Endodermal cell (in vitro differentiated cells): ENCODE results near the gene EIPR1. TPM values are rescaled to one million over a fixed set of nuclear protein-coding genes. Genes with fewer than 3 reads are reported as not detected.
A peak's percentile ranks its signal among the peaks of the same experiment; 100 is the strongest.

ENCODE experiments used
- DNase-seq: peaks from one replicate; pipeline ENCODE4 v3.0.0-alpha.2; 2017
- H3K27ac ChIP-seq: 2 replicates; pipeline ENCODE4 v1.5.1; 2013; ENCODE audit warnings: mild to moderate bottlenecking, low read depth, low read length, moderate library complexity
- H3K27me3 ChIP-seq: 2 replicates; pipeline ENCODE4 v1.6.1; 2013; ENCODE audit warnings: mild to moderate bottlenecking, low read length, moderate library complexity; ENCODE audit not compliant: insufficient read depth, control insufficient read depth, poor library complexity, severe bottlenecking
- H3K36me3 ChIP-seq: 2 replicates; pipeline ENCODE4 v1.7.0; 2013; ENCODE audit warnings: mild to moderate bottlenecking, low read length, moderate library complexity; ENCODE audit not compliant: control insufficient read depth, insufficient read depth
- H3K4me1 ChIP-seq: one replicate; pipeline ENCODE4 v1.7.0; 2013; ENCODE audit warnings: low read length; ENCODE audit not compliant: control insufficient read depth, insufficient read depth
- H3K4me3 ChIP-seq: 2 replicates; pipeline ENCODE4 v1.5.1; 2013; ENCODE audit warnings: mild to moderate bottlenecking, low read length, moderate library complexity
- H3K9ac ChIP-seq: 2 replicates; pipeline ENCODE4 v1.6.1; 2013; ENCODE audit warnings: mild to moderate bottlenecking, low read length, moderate library complexity; ENCODE audit not compliant: poor library complexity, severe bottlenecking; ENCODE audit errors: extremely low read depth
- H3K9me3 ChIP-seq: 2 replicates; pipeline ENCODE4 v1.6.1; 2013; ENCODE audit warnings: mild to moderate bottlenecking, low read length, moderate library complexity; ENCODE audit not compliant: control insufficient read depth
- H3K27ac Mint-ChIP-seq: 2 replicates; pipeline ENCODE4 v1.8.0; 2020; ENCODE audit warnings: mixed read lengths
- H3K27me3 Mint-ChIP-seq: 2 replicates; pipeline ENCODE4 v1.8.0; 2021; ENCODE audit warnings: mild to moderate bottlenecking, mixed read lengths; ENCODE audit not compliant: insufficient read depth
- H3K36me3 Mint-ChIP-seq: 2 replicates; pipeline ENCODE4 v1.8.0; 2020; ENCODE audit warnings: low read depth, mixed read lengths
- H3K4me1 Mint-ChIP-seq: 2 replicates; pipeline ENCODE4 v1.8.0; 2020; ENCODE audit warnings: mixed read lengths
- H3K4me3 Mint-ChIP-seq: 2 replicates; pipeline ENCODE4 v1.8.0; 2020; ENCODE audit warnings: mild to moderate bottlenecking, moderate library complexity, mixed read lengths
- H3K9me3 Mint-ChIP-seq: 2 replicates; pipeline ENCODE4 v1.8.0; 2020; ENCODE audit warnings: mild to moderate bottlenecking, mixed read lengths
- WGBS, 2 experiments: methylation state at CpG; one replicate each; pipeline versions ENCODE4 v1.1.5 to v1.1.7; 2013; ENCODE audit warnings: missing lambda C conversion rate in 2 of 2, mixed read lengths in 1 of 2; ENCODE audit not compliant: insufficient coverage in 1 of 2, insufficient read length in 1 of 2; 5-methylcytosine and 5-hydroxymethylcytosine counted together
- total RNA-seq, 2 donors: library from RNA; stranded (reverse); fragmentation: NEBNext Ultra II Directional in 1 of 2; extraction: Animal tissue kit (Norgen Biotek cat#: 25700) in 1 of 2; gene quantifications; 2 replicates in 1 of 2; 3 replicates in 1 of 2; pipeline ENCODE4 v1.2.1, GENCODE V29; 2021
- TF ChIP-seq, protein P1 (sequence below): fragments of 200-600 bp; sonication (generic); conservative IDR thresholded peaks from 2 replicates; pipeline ENCODE4 v1.5.0; 2021; ENCODE audit warnings: antibody characterized with exemption, mild to moderate bottlenecking

Gene EIPR1
- total RNA-seq, 2 donors from 2014 or later = 30.1 to 36.8 TPM

- Mint-ChIP-seq H3K9me3 (peaks cover 14% of the 10 kb centered on the region), H3K27me3 (no peaks in the 10 kb centered on the region), H3K36me3 (peaks cover 10% of the 10 kb centered on the region), H3K4me3 (no peak overlapping the region), H3K4me1 (no peaks in the 10 kb centered on the region), H3K27ac (peak overlapping the region; percentile 42)
- DNase-seq = no peak
- no peak overlapping the region for H3K9ac ChIP-seq
- H3K27me3 ChIP-seq = no peaks in the 10 kb centered on the region
- H3K4me3 ChIP-seq = no peak overlapping the region
- H3K9me3 ChIP-seq = peaks cover 16% of the 10 kb centered on the region
- H3K4me1 ChIP-seq = no peaks in the 10 kb centered on the region
- no peaks in the 10 kb centered on the region for H3K36me3 ChIP-seq
- TF ChIP-seq, protein P1, sequence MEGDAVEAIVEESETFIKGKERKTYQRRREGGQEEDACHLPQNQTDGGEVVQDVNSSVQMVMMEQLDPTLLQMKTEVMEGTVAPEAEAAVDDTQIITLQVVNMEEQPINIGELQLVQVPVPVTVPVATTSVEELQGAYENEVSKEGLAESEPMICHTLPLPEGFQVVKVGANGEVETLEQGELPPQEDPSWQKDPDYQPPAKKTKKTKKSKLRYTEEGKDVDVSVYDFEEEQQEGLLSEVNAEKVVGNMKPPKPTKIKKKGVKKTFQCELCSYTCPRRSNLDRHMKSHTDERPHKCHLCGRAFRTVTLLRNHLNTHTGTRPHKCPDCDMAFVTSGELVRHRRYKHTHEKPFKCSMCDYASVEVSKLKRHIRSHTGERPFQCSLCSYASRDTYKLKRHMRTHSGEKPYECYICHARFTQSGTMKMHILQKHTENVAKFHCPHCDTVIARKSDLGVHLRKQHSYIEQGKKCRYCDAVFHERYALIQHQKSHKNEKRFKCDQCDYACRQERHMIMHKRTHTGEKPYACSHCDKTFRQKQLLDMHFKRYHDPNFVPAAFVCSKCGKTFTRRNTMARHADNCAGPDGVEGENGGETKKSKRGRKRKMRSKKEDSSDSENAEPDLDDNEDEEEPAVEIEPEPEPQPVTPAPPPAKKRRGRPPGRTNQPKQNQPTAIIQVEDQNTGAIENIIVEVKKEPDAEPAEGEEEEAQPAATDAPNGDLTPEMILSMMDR = no peak
- H3K27ac ChIP-seq = no peak overlapping the region
- WGBS, 2 experiments = 94 to 97% methylated on average over 5 to 14 of the region's 14 CpGs
Measured at GRCh38 chr2:3278521-3279218, 98.9 kb downstream of the EIPR1 start.

DNA sequence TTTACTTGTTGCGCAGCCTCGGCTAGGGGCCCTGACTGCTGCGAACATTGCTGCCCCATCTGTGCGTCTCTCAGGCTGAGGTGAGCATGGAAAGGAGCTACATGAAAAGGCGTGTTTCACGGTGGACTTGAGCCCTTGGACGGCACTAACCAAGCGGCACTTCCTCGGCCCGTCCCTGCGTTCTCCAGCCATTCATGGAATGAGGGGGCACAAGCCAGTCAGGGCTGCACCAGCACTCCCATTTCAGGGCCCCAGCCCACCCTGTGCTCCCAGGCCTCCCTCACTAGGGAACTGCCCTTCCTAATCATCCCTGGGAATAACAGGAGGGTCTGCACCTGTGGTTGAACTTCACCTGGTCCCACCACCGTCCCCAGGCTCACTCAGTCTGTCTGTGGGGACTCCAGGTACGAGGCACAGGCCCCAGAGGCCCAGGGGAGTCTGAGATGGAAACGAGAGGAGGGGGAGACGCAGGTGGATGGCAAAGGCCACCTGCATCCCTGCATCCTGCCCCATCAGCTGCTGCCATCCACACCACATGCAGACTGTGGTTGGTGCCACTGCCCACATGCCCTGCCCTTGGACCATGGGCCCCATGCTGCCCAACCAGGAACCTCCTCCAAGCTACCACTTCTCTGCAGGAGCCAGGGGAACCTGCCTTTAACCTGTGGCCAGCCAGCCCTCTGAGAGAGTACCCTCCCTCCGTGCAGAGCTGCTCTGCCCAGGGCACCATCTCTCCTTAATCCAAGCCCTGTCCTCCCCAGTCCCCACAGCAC is 99.7 kb downstream of the EIPR1 start:
- no peak overlapping the region for H3K4me3 Mint-ChIP-seq
- H3K4me1 ChIP-seq = no peaks in the 10 kb centered on the region
- TF ChIP-seq, protein P1 = no peak
- no peaks in the 10 kb centered on the region for H3K27me3 Mint-ChIP-seq
- H3K9ac ChIP-seq = no peak overlapping the region
- H3K36me3 ChIP-seq = no peaks in the 10 kb centered on the region
- peaks cover 14% of the 10 kb centered on the region for H3K9me3 Mint-ChIP-seq
- no peaks in the 10 kb centered on the region for H3K27me3 ChIP-seq
- no peak overlapping the region for H3K4me3 ChIP-seq
- 93 to 96% methylated on average over 13 to 16 of the region's 16 CpGs for WGBS, 2 experiments
- H3K36me3 Mint-ChIP-seq = peaks cover 10% of the 10 kb centered on the region
- no peak overlapping the region for H3K27ac Mint-ChIP-seq
- DNase-seq = peak; percentile 31
- H3K9me3 ChIP-seq = peaks cover 16% of the 10 kb centered on the region
- no peak overlapping the region for H3K27ac ChIP-seq
- H3K4me1 Mint-ChIP-seq = no peaks in the 10 kb centered on the region

GRCh38 chr2:3277050-3277747 is 100.4 kb downstream of the EIPR1 start:
- 84 to 87% methylated on average over 9 to 25 of the region's 25 CpGs for WGBS, 2 experiments
- no peak overlapping the region for H3K27ac ChIP-seq
- no peak overlapping the region for H3K9ac ChIP-seq
- peaks cover 13% of the 10 kb centered on the region for H3K36me3 Mint-ChIP-seq
- no peak overlapping the region for H3K4me3 Mint-ChIP-seq
- no peaks in the 10 kb centered on the region for H3K4me1 ChIP-seq
- DNase-seq = peak; percentile 29
- no peak overlapping the region for H3K27ac Mint-ChIP-seq
- H3K4me3 ChIP-seq = no peak overlapping the region
- no peaks in the 10 kb centered on the region for H3K27me3 Mint-ChIP-seq
- H3K9me3 Mint-ChIP-seq = peaks cover 14% of the 10 kb centered on the region
- TF ChIP-seq, protein P1 = no peak
- no peaks in the 10 kb centered on the region for H3K36me3 ChIP-seq
- H3K9me3 ChIP-seq = peaks cover 18% of the 10 kb centered on the region
- H3K27me3 ChIP-seq = no peaks in the 10 kb centered on the region
- no peaks in the 10 kb centered on the region for H3K4me1 Mint-ChIP-seq
